ENCODE data around the gene OTOGL.

OTOGL gene

DNA sequence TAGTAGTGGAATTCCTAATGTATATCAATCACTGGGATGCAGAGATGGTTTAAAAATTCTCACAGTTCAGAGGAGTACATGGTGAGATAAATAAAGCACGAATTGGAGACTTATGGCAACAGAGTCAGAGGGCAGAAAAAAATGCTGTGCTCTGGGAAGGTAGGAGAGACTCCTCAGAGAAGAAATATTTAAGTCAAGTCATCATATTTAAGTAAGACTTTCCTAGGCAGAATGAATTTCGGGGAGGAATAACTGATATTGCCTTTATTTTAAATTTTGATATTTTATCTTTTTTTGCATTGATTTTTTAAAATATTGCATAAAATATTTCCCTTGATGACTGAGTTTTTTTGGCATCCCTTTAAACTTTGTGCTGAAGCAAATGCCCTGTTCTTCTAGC, 67.4 kb downstream of the OTOGL start:
- no peak for TF ChIP-seq GABPA (IDR thresholded peaks at IDR 0.05; ENCODE audit: low read depth)
- TF ChIP-seq, protein P1, sequence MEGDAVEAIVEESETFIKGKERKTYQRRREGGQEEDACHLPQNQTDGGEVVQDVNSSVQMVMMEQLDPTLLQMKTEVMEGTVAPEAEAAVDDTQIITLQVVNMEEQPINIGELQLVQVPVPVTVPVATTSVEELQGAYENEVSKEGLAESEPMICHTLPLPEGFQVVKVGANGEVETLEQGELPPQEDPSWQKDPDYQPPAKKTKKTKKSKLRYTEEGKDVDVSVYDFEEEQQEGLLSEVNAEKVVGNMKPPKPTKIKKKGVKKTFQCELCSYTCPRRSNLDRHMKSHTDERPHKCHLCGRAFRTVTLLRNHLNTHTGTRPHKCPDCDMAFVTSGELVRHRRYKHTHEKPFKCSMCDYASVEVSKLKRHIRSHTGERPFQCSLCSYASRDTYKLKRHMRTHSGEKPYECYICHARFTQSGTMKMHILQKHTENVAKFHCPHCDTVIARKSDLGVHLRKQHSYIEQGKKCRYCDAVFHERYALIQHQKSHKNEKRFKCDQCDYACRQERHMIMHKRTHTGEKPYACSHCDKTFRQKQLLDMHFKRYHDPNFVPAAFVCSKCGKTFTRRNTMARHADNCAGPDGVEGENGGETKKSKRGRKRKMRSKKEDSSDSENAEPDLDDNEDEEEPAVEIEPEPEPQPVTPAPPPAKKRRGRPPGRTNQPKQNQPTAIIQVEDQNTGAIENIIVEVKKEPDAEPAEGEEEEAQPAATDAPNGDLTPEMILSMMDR (IDR thresholded peaks at IDR 0.05; ENCODE audit: insufficient read depth, low read length), result no peak
- TF ChIP-seq POLR2AphosphoS5 (IDR thresholded peaks at IDR 0.05; ENCODE audit: low read depth), result no peak
- TF ChIP-seq, protein P2, sequence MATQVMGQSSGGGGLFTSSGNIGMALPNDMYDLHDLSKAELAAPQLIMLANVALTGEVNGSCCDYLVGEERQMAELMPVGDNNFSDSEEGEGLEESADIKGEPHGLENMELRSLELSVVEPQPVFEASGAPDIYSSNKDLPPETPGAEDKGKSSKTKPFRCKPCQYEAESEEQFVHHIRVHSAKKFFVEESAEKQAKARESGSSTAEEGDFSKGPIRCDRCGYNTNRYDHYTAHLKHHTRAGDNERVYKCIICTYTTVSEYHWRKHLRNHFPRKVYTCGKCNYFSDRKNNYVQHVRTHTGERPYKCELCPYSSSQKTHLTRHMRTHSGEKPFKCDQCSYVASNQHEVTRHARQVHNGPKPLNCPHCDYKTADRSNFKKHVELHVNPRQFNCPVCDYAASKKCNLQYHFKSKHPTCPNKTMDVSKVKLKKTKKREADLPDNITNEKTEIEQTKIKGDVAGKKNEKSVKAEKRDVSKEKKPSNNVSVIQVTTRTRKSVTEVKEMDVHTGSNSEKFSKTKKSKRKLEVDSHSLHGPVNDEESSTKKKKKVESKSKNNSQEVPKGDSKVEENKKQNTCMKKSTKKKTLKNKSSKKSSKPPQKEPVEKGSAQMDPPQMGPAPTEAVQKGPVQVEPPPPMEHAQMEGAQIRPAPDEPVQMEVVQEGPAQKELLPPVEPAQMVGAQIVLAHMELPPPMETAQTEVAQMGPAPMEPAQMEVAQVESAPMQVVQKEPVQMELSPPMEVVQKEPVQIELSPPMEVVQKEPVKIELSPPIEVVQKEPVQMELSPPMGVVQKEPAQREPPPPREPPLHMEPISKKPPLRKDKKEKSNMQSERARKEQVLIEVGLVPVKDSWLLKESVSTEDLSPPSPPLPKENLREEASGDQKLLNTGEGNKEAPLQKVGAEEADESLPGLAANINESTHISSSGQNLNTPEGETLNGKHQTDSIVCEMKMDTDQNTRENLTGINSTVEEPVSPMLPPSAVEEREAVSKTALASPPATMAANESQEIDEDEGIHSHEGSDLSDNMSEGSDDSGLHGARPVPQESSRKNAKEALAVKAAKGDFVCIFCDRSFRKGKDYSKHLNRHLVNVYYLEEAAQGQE (IDR thresholded peaks at IDR 0.05; ENCODE audit: insufficient replicate concordance, low read depth), result no peak
- no peak for TF ChIP-seq SPI1 (IDR thresholded peaks at IDR 0.05; ENCODE audit: borderline replicate concordance, low read depth)

DNA sequence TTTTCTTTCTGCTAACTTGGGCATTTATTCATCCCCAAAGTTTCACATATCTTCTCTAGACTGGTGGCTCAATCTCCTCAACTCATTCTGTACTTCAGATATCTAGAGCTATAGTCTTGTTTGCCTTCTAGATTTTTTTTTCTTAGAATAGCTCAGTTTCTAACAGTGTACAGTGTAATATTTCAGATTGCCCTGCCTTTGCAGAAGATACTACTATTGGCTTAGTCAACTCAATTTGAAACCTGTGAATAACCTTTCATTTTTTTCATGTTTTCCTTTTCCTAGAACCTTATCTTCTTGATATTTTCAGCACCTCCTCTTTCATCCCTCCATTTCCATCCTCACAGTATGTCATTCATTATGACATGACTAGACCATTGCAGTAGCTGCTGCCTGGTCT, 69.6 kb downstream of the OTOGL start:
- H3K27ac ChIP-seq (replicated peaks), result no peak overlapping the region

More for the DNA sequence above, 67.4 kb downstream of the OTOGL start:
- H3K4me3 ChIP-seq (replicated peaks; ENCODE audit: insufficient read depth, low read length), result no peak overlapping the region
- H3K27ac ChIP-seq (replicated peaks), result no peak overlapping the region
- no peaks in the 10 kb centered on the region for H3K27me3 ChIP-seq (ENCODE audit: insufficient read depth, poor library complexity, severe bottlenecking)
- DNase-seq (ENCODE audit: low read depth in 1 of 2, low spot score in 1 of 2), result no peak

DNA sequence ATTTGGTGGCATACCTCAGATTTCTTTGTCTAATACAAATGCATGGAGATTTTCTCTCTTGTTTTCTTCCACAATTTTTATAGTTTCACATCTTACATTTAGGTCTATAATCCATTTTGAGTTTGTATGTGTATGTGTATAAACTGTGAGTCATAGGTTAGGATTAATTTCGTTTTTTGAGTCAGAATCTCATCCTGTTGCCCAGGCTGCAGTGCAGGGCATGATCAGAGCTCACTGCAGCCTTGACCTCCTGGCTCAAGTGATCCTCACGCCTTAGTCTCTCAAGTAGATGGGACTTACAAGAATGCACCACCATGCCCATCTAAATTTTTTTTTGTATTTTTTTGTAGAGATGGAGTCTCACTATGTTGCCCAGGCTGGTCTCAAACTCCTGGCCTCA, 71.6 kb downstream of the OTOGL start:
- no peak for TF ChIP-seq POLR2AphosphoS5 (IDR thresholded peaks at IDR 0.05; ENCODE audit: low read depth)
- no peak for DNase-seq (ENCODE audit: low read depth in 1 of 2, low spot score in 1 of 2)
- Histone ChIP-seq H3K4me3 (replicated peaks; ENCODE audit: insufficient read depth, low read length) (no peak overlapping the region), H3K27me3 (ENCODE audit: insufficient read depth, poor library complexity, severe bottlenecking) (no peaks in the 10 kb centered on the region), H3K27ac (replicated peaks) (no peak overlapping the region)

More for the DNA sequence above, 69.6 kb downstream of the OTOGL start:
- no peak overlapping the region for H3K4me3 ChIP-seq (replicated peaks; ENCODE audit: insufficient read depth, low read length)
- no peak for DNase-seq (ENCODE audit: low read depth in 1 of 2, low spot score in 1 of 2)
- H3K27me3 ChIP-seq (ENCODE audit: insufficient read depth, poor library complexity, severe bottlenecking), result no peaks in the 10 kb centered on the region
- TF ChIP-seq, protein P1 (IDR thresholded peaks at IDR 0.05; ENCODE audit: insufficient read depth, low read length), result no peak
- TF ChIP-seq GABPA (IDR thresholded peaks at IDR 0.05; ENCODE audit: low read depth), result no peak
- TF ChIP-seq, protein P2 (IDR thresholded peaks at IDR 0.05; ENCODE audit: insufficient replicate concordance, low read depth), result no peak

DNA sequence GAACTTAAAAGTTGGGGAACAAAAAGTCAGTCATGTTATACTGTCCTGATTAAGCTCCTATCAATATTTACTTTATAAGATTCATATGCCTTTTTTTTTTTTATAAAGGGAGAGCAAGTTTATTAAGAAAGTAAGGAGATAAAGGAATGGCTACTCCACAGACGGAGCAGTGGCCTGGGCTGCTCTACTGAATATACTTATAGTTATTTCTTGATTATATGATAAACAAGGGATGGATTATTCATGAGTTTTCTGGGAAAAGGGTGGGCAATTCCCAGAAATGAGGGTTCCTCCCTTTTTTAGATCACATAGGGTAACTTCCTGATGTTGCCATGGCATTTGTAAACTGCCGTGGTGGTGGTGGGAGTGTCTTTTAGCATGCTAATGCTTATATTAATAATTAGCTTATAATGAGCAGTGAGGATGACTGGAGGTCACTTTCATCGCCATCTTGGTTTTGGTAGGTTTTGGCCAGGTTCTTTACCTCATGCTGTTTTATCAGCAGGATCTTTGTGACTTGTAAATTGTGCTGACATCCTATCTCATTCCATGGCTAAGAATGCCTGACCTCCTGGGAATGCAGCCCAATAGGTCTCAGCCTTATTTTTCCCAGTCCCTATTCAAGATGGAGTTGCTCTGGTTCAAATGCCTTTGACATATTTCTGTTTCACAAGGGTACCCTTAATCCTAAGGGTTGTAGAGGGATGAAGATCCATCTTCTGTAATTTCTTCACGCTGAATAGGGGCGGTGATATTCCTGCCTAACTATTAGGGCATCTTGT, 73.9 kb downstream of the OTOGL start:
- no peak for TF ChIP-seq POLR2AphosphoS5 (IDR thresholded peaks at IDR 0.05; ENCODE audit: low read depth)
- no peak for TF ChIP-seq GABPA (IDR thresholded peaks at IDR 0.05; ENCODE audit: low read depth)
- TF ChIP-seq SPI1 (IDR thresholded peaks at IDR 0.05; ENCODE audit: borderline replicate concordance, low read depth), result no peak
- TF ChIP-seq, protein P2 (IDR thresholded peaks at IDR 0.05; ENCODE audit: insufficient replicate concordance, low read depth), result no peak
- TF ChIP-seq, protein P1 (IDR thresholded peaks at IDR 0.05; ENCODE audit: insufficient read depth, low read length), result no peak
- H3K27me3 ChIP-seq (ENCODE audit: insufficient read depth, poor library complexity, severe bottlenecking), result no peaks in the 10 kb centered on the region
- no peak overlapping the region for H3K27ac ChIP-seq (replicated peaks)
- no peak for DNase-seq (ENCODE audit: low read depth in 1 of 2, low spot score in 1 of 2)
- H3K4me3 ChIP-seq (replicated peaks; ENCODE audit: insufficient read depth, low read length), result no peak overlapping the region
